ENCODE measurements around the gene RHBDD2. TPM values are rescaled to one million over a fixed set of nuclear protein-coding genes. Genes with fewer than 3 reads are reported as not detected.
"Not testable (repeated sequence)": the region's sequence is repeated elsewhere in the genome, so short reads cannot be mapped to it uniquely, and the experiment has no call there.

Gene RHBDD2
- total RNA-seq, 4 donors from 2014 or later: 44.9 to 79.7 (median 63.7) TPM

GRCh38 chr7:75836798-75837197 is 42.0 kb upstream of the RHBDD2 start:
- Histone ChIP-seq H3K36me3 (no peaks in the 10 kb centered on the region), H3K27me3 (no peaks in the 10 kb centered on the region), H3K27ac (no peak overlapping the region), H3K9me3 (no peaks in the 10 kb centered on the region), H3K4me1 (no peaks in the 10 kb centered on the region), H3K4me3 (no peak overlapping the region)
- no peak for TF ChIP-seq POLR2A (IDR thresholded peaks at IDR 0.05)
- TF ChIP-seq CTCF (IDR thresholded peaks at IDR 0.05): no peak
- TF ChIP-seq EP300 (IDR thresholded peaks at IDR 0.05; ENCODE audit: low read depth): no peak
- TF ChIP-seq POLR2AphosphoS5 (IDR thresholded peaks at IDR 0.05): no peak
- no peak for DNase-seq
- WGBS, 2 donors (ENCODE audit: low coverage in 1 of 2): 92 to 96% methylated on average over 4 to 7 of the region's 7 CpGs
- intact Hi-C loops (cut with DNase I; ENCODE audit: low total_unique reads) (no loop called here), in situ Hi-C loops (cut with MboI; ENCODE audit: low pct_ligation_motif_present in 1 of 4, low pct_unique_long_range_greater_than_20kb in 1 of 4, low sequenced_read_pairs in 3 of 4) (no loop called here)

- H3K36me3 ChIP-seq; H3K4me3 ChIP-seq; in situ Hi-C loops (cut with MboI; ENCODE audit: low pct_ligation_motif_present in 1 of 4, low pct_unique_long_range_greater_than_20kb in 1 of 4, low sequenced_read_pairs in 3 of 4); intact Hi-C loops (cut with DNase I; ENCODE audit: low total_unique reads); H3K27ac ChIP-seq; H3K9me3 ChIP-seq; H3K27me3 ChIP-seq; DNase-seq: not testable (repeated sequence)
- WGBS, 2 donors (ENCODE audit: low coverage in 1 of 2): 73 to 82% methylated on average over 6 to 14 of the region's 14 CpGs
- peaks cover 2 to 12% (median 10%) of the 10 kb centered on the region in 4 donors for H3K4me1 ChIP-seq
Observed at GRCh38 chr7:75838281-75838930, 40.4 kb upstream of the RHBDD2 start.

GRCh38 chr7:75840029-75840428 is 38.8 kb upstream of the RHBDD2 start:
- WGBS, 2 donors (ENCODE audit: low coverage in 1 of 2): 94% methylated on average over 3 of the region's 3 CpGs; no CpG with 5 or more reads in 1 of the 2 donors
- no peaks in the 10 kb centered on the region for H3K27me3 ChIP-seq
- peaks cover 2 to 12% (median 10%) of the 10 kb centered on the region in 4 donors for H3K4me1 ChIP-seq
- TF ChIP-seq POLR2A (IDR thresholded peaks at IDR 0.05) (no peak), CTCF (IDR thresholded peaks at IDR 0.05) (no peak), POLR2AphosphoS5 (IDR thresholded peaks at IDR 0.05) (no peak), EP300 (IDR thresholded peaks at IDR 0.05; ENCODE audit: low read depth) (no peak)
- in situ Hi-C loops (cut with MboI; ENCODE audit: low pct_ligation_motif_present in 1 of 4, low pct_unique_long_range_greater_than_20kb in 1 of 4, low sequenced_read_pairs in 3 of 4) (no loop called here), intact Hi-C loops (cut with DNase I; ENCODE audit: low total_unique reads) (no loop called here)
- no peaks in the 10 kb centered on the region for H3K36me3 ChIP-seq
- DNase-seq: no peak
- no peak overlapping the region for H3K27ac ChIP-seq
- H3K9me3 ChIP-seq: no peaks in the 10 kb centered on the region
- H3K4me3 ChIP-seq: no peak overlapping the region

GRCh38 chr7:75842836-75843446 is 35.9 kb upstream of the RHBDD2 start:
- H3K4me3 ChIP-seq: no peak overlapping the region
- in situ Hi-C loops (cut with MboI; ENCODE audit: low pct_ligation_motif_present in 1 of 4, low pct_unique_long_range_greater_than_20kb in 1 of 4, low sequenced_read_pairs in 3 of 4): no loop called here

More at GRCh38 chr7:75842836-75843446, 35.9 kb upstream of the RHBDD2 start:
- no peaks in the 10 kb centered on the region for H3K36me3 ChIP-seq
- DNase-seq: no peak
- intact Hi-C loops (cut with DNase I; ENCODE audit: low total_unique reads): no loop called here
- WGBS, 2 donors (ENCODE audit: low coverage in 1 of 2): 59% methylated on average over 8 of the region's 8 CpGs; no CpG with 5 or more reads in 1 of the 2 donors
- TF ChIP-seq CTCF (IDR thresholded peaks at IDR 0.05): no peak
- TF ChIP-seq POLR2AphosphoS5 (IDR thresholded peaks at IDR 0.05): peak in 1 of 3 donors; percentile 36
- peak overlapping the region in 3 of 4 donors; percentile 10 to 55 (median 45) for H3K27ac ChIP-seq
- no peaks in the 10 kb centered on the region for H3K9me3 ChIP-seq
- H3K4me1 ChIP-seq: peaks cover 2 to 12% (median 10%) of the 10 kb centered on the region in 4 donors
- H3K27me3 ChIP-seq: no peaks in the 10 kb centered on the region
